Measurements from ENCODE around the gene BTBD9. TPM values are rescaled to one million over a fixed set of nuclear protein-coding genes. Genes with fewer than 3 reads are reported as not detected.

The BTBD9 gene
- total RNA-seq, 1 experiment from 2014 or later, result 7.1 TPM

DNA sequence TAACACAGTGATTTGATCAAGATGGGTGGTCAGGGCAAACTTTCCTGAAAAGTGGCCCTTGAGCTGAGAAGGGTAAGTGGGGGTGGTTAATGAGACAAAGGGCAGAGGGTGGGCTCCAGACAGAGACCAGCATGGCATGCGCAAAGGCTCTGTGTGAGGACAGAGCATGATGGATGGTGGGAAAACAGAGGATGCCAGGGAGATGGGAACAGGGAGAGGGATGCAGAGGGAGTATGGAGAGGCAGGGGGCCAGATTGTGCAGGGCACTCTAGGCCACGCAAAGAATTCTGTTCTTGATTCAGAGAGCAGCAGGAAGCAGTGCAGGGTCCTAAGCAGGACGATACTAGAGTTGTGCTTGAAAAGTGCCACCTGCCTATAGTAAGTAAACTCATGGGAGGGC is 394.4 kb downstream of the BTBD9 start:
- no peak for DNase-seq (ENCODE audit: low spot score)

- no peak for DNase-seq (ENCODE audit: low spot score)
Measured at GRCh38 chr6:38244869-38245268, 394.9 kb downstream of the BTBD9 start.

DNA sequence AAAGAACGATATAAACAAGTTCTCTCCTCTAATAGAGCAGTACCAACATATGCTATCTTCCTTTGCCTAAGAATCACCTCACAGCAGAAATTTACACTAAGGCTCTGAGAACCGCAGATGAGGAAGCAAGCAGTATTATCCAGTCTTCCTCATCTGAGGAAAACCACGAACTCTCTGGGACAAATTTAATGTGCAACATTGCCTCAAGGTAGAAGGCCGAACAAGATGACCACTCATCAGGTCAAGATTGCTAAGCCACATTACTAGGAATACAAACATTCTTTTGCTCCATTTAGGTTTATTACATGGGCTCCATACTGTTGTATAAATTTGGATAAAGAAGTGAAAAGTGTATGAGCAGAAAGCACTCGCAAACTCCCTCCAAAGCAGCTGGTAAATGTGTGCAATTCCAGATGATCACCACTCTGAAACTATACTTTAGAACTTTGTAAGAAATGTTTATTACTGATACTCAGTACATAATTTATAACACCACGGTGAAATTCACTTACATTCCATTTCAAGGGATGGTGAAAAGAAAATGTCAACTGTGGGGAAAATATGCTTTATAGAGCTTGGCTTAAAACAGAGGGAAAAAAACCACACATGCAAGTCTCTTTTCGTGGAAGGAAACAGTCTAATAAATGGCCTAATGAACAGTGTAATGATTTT is 398.4 kb downstream of the BTBD9 start:
- DNase-seq (ENCODE audit: low spot score), result no peak

GRCh38 chr6:38239719-38240451 is 399.8 kb downstream of the BTBD9 start:
- DNase-seq (ENCODE audit: low spot score), result peak; percentile 15

GRCh38 chr6:38236631-38237030 is 403.1 kb downstream of the BTBD9 start:
- no peak for DNase-seq (ENCODE audit: low spot score)

GRCh38 chr6:38234934-38235682 is 404.6 kb downstream of the BTBD9 start:
- no peak for DNase-seq (ENCODE audit: low spot score)

- DNase-seq (ENCODE audit: low spot score), result no peak
Measured at GRCh38 chr6:38234141-38234540, 405.6 kb downstream of the BTBD9 start.

GRCh38 chr6:38233161-38233791 is 406.5 kb downstream of the BTBD9 start:
- DNase-seq (ENCODE audit: low spot score), result no peak

- no peak for DNase-seq (ENCODE audit: low spot score)
Measured at GRCh38 chr6:38225766-38226165, 414.0 kb downstream of the BTBD9 start.

- no peak for DNase-seq (ENCODE audit: low spot score)
Measured at GRCh38 chr6:38221251-38221650, 418.5 kb downstream of the BTBD9 start.

- DNase-seq (ENCODE audit: low spot score), result no peak
Measured at GRCh38 chr6:38220069-38220723, 419.5 kb downstream of the BTBD9 start.

DNA sequence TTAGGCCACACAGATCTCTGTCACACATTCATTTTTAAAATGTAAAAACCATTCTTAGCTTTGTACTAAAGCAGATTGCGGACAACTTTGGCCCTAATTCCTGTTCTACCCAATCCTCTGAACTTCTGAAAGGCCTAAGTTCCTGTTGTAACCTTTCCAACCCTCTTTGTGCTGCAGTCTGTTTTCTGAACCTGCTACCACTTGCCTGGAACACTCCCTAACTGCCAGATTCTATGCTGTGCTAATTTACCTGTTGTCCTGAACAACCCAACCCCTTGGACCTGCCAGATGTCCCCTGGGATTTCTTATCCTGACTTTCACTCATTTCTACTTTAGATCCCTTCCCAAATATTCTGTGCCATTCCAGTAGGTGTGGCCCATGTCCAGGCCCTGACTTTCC is 421.5 kb downstream of the BTBD9 start:
- DNase-seq (ENCODE audit: low spot score), result no peak

GRCh38 chr6:38216451-38216850 is 423.3 kb downstream of the BTBD9 start:
- DNase-seq (ENCODE audit: low spot score), result no peak

- no peak for DNase-seq (ENCODE audit: low spot score)
Measured at GRCh38 chr6:38215651-38216311, 423.9 kb downstream of the BTBD9 start.

GRCh38 chr6:38215225-38215624 is 424.5 kb downstream of the BTBD9 start:
- no peak for DNase-seq (ENCODE audit: low spot score)

DNA sequence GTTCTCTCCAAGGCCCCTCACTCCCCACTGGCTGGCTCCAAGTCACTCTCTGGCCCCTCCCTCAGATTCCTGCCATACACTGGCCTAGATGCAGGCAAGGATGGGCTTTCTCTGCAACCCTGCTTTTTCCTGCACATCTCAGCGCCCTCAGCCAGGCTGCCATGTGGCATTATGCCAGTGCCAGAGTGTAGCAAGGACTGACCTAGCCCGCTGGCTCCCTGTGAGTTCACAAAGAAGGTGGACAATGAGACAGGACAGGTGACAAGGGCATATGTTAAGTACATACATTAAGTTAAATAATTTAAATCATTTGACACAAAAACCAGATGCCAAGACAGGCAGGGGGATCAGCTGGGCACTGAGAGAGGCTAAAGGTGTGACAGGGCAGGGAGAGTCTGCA is 425.6 kb downstream of the BTBD9 start:
- no peak for DNase-seq (ENCODE audit: low spot score)

DNA sequence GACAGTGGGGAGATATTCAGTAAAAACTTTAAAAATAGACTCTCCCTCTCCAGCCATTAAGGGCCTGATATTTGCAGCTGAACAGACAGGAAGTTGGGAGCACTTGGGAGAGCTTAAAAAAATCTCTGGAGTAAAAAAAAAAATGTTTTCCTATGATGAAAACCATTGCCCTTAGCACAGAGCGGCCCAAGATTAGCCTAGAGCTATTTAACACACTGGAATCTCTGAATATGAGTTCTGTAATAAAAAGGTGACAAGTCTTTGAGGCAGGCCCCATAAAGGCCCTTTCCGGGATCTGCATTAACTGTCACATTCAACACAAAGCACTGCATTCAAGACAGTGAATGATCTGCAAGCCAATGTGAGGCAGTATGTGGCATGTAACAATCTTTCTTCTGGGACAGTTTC is 426.5 kb downstream of the BTBD9 start:
- DNase-seq (ENCODE audit: low spot score), result no peak

- peak; percentile 62 for DNase-seq (ENCODE audit: low spot score)
Measured at GRCh38 chr6:38212579-38212978, 427.1 kb downstream of the BTBD9 start.

GRCh38 chr6:38212116-38212515 is 427.6 kb downstream of the BTBD9 start:
- DNase-seq (ENCODE audit: low spot score), result no peak

DNA sequence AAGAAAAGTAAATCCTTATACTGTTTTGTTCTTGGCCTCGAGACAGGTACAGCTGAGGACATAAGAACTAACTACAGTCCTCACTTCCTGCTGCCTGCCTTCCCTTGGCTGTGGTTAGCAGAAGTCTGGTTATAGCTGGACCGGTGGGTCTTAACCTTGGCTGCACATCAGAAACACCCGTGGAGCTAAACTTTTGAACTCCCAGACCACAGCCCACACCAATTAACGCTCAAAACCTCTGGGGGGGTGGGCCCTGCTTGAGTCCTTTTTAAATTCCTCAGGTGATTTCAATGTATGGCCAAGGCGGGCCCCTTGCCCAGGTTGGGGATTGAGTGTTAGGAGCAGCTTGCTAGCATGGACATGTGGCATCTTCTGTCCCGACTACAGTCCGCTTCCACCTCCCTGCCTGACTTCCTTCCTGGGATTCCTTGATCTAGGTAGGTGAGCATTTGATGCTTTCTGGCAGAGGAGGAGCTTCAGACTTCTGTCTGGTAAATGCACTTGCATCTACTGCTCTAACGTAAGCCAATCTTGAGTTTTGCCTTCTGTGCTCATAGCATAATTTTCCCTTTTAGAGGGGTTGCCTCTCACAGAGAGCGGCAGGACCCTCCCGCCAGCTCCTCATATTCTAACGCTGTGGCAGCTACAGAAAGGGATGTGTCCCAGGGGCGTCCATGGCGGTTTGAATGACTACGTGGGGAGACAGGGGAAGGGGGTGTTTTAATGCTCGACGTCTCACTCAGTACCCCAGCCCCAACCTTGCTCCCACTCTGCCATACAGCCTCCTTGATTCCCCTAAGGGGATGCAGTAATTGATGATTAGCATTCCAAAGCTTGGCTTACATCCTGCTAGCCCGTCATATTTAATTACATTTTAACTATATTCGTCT is 430.1 kb downstream of the BTBD9 start:
- no peak for DNase-seq (ENCODE audit: low spot score)
